GM19099 (cell line): Measurements from ENCODE around the gene HRC.

Experiments used
- POLR2A ChIP-seq: IDR thresholded peaks from 3 replicates; pipeline ENCODE4 v1.6.1; 2011; ENCODE audit warnings: low read depth; ENCODE audit not compliant: insufficient read length; ENCODE audit errors: extremely low read depth

HRC gene

DNA sequence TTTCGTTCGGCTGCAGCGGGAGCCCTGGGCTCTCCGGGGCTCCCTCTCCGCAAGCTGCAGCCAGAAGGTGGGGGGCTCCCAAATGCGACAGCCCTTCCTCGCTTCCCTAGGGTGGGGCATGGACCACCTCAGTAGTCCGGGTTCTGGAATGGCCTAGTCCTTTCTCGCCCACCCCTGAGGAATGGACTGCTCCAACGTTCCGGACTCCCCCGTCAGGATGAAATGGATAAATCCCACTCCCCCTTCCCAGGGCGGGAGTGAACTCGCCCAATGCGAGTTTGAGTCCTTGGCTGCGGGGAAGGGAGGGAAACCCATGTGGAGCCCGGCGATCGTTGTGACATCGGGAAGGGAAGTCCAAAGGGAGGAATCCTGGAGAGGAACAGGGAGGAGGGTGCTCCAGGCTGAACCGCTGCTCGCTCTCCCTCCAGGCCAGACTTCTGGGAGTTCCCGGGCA is 5.5 kb downstream of the HRC start:
- TF ChIP-seq POLR2A, result no peak

DNA sequence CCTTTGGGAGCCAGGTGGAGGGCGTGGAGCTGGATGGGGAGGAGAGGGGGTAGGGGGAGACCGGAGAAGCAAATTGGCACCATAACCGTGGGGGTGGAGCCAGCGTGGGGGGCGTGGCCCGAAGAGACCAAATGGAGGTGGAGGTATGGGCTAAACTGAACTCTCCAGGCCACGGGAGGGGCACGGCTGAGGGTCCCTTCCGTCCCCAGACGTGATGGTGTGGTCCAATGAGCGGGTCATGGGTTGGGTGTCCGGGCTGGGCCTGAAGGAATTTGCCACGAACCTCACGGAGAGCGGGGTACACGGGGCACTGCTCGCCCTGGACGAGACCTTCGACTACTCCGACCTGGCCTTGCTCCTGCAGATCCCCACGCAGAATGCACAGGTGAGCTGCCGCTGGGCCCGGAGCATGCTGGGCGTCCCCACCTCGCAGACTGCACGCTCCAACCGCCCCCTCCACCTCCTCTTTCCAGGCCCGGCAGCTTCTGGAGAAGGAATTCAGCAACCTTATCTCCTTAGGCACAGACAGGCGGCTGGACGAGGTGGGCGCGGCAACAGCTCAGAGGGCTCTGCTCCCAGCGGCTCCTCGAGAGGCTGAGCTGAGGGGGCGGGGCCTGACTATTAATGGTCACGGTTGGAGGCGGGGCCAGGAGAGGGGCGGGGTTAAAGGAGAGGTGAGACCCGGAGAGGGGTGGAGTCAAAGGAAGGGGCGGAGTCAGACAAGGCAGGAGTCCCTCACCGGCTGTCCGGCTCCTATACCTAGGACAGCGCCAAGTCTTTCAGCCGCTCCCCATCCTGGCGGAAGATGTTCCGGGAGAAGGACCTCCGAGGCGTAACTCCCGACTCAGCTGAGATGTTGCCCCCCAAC is 6.2 kb downstream of the HRC start:
- no peak for TF ChIP-seq POLR2A

DNA sequence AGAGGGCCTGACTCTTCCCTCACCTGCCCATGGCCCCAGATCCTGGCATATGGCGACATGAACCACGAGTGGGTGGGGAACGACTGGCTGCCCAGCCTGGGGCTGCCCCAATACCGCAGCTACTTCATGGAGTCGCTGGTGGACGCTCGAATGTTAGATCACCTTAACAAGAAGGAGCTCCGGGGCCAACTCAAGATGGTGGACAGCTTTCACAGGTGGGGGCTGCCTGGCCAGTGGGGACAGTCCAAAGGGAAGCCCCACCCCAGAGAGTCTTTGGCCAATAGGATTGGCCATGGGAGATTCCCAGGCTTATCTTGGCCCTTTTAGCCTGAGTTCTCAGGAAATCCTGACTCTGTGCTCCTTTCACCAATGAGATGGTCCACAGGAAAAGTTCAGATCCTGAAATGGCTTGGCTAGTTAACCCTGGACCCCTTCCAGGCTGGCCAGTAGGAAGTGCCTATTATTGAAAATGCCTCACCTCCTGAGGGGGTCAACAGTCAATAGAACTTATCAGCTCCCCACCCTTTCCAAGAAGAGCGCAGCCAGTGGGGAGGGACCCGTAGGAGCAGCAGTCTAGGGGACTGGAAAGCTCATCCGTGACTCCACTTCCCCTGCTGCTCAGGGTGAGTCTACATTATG is 7.0 kb downstream of the HRC start:
- no peak for TF ChIP-seq POLR2A

DNA sequence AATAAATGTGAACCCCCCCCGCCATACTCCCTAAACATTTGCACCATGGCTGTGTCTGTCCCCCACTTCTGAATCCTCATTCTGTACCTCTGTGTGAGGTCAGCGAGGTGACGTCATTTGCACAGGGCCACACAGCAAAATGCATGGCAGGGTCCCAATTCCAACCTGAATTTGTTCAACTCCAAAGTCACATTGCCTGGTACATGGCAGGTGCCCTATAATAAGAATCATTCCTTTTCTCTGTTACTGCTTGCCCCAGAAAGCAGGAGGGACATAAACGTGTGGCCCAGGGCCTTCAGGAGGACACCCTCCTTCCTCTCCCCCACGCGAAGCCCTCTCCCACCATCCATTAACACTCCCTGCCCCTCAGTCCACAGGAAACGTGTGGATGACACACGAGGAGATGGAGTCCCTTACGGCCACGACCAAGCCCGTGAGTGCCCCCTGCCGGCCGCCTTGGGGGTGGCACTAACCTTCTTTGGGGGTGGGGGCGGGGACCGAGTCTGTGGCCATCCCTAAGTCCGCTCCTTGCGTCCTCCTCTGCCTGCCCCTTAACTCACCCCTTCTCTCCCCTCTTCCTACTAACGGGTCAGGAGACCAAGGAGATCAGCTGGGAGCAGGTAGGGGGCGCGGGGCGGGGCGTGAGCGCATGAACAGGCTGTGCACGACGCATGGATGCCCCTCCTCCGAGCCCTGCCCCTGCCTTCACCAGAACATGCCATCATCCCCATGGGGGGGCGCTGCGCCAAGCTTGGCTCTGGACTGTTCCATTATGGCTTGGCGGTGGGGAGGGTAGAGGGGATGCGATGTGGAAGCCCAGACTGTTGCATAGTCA is 9.4 kb downstream of the HRC start:
- no peak for TF ChIP-seq POLR2A

DNA sequence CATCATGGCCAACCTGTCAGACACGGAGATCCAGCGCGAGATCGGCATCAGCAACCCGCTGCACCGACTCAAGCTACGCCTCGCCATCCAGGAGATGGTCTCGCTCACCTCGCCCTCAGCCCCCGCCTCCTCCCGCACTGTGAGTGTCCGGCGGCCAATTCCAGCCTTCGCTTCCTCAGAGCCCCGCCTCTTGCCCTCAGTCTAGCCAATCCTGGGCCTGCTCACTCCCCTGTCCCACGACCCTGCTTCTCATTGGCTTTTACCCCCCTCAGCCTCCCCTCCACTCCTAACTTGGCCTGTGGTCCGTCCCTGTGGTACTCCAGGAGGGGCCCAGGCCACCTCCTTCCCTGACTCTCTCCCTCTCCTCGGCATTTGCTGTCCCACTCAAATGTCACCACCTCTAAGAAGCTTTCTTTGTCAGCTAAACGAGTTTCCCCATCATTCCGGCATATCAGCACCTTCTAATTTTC is 12.3 kb downstream of the HRC start:
- no peak for TF ChIP-seq POLR2A

DNA sequence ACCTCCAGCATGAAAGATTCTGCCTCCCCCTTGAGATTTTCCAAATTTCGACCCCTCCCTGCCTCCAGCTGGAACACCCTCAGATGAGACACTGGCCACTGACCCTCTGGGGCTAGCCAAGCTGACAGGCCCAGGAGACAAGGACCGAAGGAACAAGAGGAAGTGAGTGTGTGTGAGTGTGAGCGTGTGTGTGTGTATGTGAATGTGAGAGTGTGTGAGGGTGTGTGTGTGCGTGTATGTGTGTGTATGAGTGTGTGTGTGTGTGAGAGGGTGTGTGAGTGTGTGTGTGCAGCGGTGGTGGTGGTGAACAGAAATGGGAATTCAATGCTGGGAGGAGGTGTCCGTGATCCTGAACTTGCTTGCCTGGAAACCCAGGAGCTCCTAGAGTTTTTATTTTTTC is 13.8 kb downstream of the HRC start:
- no peak for TF ChIP-seq POLR2A

DNA sequence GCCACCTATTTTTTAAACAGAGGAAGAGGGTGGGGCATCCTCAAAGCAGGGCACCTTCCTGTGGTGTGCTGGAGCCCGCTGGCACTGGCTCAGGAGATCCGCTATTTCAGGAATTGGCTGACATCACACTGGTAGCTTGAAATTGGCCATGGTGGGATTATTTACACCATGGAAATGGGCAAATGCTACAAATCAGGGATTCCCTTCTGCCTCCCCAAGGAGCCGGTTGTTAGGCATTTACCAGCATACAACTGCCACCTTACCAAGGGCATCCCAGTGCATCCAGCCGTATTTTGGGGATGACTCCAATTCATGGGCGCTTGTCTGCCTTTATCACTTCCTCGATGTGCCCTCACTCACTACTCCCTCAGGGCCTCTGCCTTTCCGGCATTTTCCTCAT is 14.2 kb downstream of the HRC start:
- TF ChIP-seq POLR2A, result no peak

DNA sequence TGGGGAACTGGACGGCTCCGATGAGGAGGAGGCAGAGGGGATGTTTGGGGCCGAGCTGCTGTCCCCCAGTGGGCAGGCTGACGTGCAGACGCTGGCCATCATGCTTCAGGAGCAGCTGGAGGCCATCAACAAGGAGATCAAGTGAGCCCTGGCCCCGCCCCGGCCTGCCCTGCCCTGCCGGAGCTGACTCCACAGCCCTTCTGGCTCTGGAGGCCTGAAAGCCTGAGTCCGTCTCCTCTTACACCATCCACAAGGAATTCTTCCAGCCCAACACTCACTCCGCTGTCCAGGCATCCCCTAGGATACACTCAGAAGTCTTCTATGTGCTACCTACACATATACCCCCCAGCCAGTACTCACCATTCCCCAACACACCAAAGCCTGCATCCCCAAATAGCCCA is 18.4 kb downstream of the HRC start:
- no peak for TF ChIP-seq POLR2A

DNA sequence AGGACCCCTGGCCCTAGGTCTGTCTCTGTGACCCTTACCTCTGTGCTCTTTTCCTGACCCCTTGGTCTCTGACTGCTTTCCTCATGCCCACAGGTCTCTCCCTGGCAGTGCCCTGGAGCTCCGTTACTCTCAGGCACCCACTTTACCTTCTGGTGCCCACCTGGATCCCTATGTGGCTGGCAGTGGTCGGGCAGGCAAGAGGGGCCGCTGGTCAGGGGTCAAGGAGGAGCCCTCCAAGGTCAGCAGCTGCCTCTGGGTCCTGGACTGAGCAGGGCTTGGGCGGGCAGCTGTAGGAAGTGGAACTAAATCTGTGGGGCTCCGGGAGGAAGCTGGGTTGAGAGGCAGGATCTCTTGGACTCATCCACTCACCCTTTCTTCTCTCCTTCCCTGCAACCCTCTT is 19.5 kb downstream of the HRC start:
- no peak for TF ChIP-seq POLR2A

DNA sequence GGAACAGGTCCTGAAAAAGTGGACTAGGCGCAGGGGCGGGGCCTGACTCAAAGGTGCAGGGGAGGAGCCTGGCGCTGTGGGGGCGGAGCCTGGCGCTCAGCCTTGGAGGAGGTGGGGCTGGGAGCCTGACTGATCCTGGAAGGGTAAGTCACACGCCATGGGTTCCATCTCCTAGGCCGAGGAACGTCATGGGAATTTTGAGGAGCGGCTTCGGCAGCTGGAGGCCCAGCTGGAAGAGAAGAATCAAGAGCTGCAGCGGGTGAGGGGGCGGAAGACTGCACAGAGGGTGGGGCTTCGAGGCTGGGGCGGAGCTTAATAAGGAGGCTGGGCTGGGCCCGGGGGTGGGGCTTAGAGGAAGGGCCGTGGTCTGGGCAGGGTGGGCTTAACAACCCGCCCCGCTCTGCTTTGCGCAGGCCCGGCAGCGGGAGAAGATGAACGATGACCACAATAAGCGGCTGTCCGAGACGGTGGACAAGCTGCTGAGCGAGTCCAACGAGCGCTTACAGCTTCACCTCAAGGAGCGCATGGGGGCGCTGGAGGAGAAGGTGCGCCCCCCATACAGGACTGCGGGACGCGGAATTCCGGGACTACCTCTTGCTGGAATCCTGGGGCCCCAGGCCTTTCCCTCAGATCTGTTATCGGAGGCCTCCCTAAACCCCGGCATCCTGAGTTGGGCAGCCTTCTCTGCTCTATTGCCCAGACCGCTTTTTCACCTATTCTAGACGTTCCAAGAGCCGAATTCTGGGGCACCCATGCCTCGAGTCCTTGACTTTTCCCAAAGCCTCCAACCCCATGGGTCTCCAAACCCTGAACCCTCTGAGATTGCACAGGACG is 21.4 kb downstream of the HRC start:
- no peak for TF ChIP-seq POLR2A

DNA sequence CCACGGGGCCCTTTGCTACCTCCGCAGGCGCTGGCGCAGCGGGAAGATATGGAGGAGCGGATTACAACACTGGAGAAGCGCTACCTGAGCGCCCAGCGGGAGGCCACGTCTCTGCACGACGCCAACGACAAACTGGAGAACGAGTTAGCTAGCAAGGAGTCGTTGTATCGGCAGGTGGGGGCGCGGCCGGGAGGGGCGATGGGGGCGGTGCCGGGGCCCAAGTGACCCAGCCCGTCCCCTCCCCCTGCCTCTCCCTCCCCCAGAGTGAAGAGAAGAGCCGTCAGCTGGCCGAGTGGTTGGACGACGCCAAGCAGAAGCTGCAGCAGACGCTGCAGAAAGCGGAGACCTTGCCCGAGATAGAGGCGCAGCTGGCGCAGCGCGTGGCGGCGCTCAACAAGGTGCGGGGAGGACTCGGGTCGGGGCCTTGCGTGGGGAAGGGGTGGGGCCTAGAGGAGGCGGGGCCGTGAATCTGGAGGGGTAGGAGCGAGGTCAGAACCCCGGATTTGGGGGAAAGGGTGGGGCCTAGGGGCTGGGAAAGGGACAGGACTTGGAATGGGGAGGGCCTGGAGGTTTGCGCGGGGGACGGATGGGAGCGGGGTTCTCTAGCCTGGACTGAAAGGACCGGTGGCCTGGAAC is 22.1 kb downstream of the HRC start:
- TF ChIP-seq POLR2A, result no peak

DNA sequence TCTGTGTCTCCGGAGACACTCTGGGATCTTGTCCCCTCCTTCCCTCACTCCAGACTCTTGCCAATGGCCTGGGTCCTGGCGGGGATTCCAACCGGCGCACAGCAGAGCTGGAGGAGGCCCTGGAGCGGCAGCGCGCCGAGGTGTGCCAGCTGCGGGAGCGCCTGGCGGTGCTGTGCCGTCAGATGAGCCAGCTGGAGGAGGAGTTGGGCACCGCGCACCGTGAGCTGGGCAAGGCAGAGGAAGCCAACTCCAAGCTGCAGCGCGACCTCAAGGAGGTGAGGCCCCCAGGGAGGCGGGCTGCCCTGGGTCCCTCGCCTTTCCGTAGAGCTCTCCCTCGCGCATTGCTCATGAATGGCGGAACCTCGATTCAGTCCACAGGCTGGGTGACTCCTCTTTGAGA is 24.9 kb downstream of the HRC start:
- no peak for TF ChIP-seq POLR2A

DNA sequence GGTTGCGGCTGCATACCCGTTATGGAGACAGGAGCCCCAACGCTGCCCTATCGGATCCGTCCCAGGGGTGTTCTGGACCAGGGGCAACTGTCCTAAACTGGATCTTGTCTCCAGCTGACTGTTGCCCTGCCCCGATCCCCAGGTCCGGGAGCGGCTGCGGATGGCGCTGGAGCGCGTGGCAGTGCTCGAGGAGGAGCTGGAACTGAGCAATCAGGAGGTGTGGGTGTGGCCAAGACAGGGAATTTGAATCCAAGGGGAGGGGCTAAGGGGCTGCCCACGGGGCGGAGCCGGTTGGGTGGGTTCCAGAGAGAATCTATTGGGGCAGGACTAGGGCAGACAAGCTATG is 26.0 kb downstream of the HRC start:
- no peak for TF ChIP-seq POLR2A

DNA sequence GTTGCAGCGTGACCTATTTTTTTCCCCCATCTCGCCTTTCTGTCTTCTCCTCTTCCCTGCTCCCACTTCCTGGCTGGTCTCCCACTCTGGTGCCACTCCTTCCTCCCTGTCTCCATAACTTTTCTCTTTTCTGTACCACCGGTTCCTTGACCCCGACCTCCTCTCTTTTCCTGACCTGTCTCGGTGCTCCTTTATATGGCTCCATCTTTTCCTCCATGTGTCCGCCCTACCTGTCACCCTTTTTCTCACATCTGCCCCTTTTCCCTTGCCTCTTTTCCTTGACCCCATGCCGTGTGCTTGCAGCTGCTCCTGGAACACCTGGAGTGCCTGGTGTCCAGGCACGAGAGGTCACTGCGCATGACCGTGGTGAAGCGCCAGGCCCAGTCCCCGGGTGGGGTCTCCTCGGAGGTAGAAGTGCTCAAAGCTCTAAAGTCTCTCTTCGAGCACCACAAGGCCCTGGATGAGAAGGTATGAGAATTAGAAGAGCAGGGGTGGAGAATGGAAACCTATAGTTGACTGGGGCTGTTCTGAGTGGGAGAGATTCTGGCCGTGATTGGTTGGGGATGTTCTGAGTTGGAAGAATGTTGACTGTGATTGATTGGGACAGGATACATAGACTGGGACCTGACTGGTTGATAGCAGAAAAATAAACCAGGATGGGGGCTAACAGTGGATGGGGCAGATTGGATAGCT is 26.5 kb downstream of the HRC start:
- no peak for TF ChIP-seq POLR2A
